K562 (cell line): ENCODE measurements around the gene SBF1. TPM values are rescaled to one million over a fixed set of nuclear protein-coding genes. Genes with fewer than 3 reads are reported as not detected.

Experiments used
- ATAC-seq: fragments of 200-7000 bp; cut with Tn5 transposase; 3 replicates; pipeline ENCODE4 v1.9.1; 2020; ENCODE audit warnings: moderate library complexity
- BruUV-seq: library from RNA; stranded (reverse); fragments of 400-500 nt; replicated peaks from 2 replicates; lab custom pipeline; 2021; lab: Mats Ljungman, UMichigan
- CTCF ChIA-PET: fragments of 300-600 bp; formaldehyde crosslinking; extraction: SDS; loops from one replicate; lab custom pipeline; 2021; ENCODE audit warnings: low intra/inter-chr PET ratio; lab: Yijun Ruan, JAX
- POLR2A ChIA-PET: fragments of 300-600, 350-650 bp; sonication (Branson Sonifier 250); formaldehyde crosslinking; extraction: SDS; loops from one replicate; lab custom pipeline; 2021; ENCODE audit warnings: antibody characterized with exemption, inconsistent platforms; lab: Yijun Ruan, JAX
- DNase-seq, 4 experiments: peaks; one replicate each; pipeline versions ENCODE4 v3.0.0 to v3.0.0-alpha.2; 2011 to 2018; ENCODE audit warnings: low spot score in 3 of 4, mixed read lengths in 3 of 4; ENCODE audit errors: extremely low read depth in 1 of 4
- FAIRE-seq: peaks from 2 replicates; lab custom pipeline; 2011; peaks lifted over from hg19 to GRCh38; lab: Jason Lieb, UNC
- H2AFZ ChIP-seq: 2 replicates; pipeline ENCODE4 v1.6.0; 2011; ENCODE audit warnings: low read depth, low read length, control low read depth, inconsistent platforms
- H3K27ac ChIP-seq: fragments of 200-600 bp; 3 replicates; pipeline ENCODE4 v1.8.0; 2011; ENCODE audit warnings: low read depth, mild to moderate bottlenecking, control low read depth, inconsistent platforms, low read length, moderate library complexity, mixed read lengths; ENCODE audit errors: extremely low read depth
- H3K27me3 ChIP-seq, 2 experiments: fragments of 300-600 bp in 1 of 2; 2 replicates in 1 of 2; 3 replicates in 1 of 2; pipeline versions ENCODE4 v1.6.0 to v1.8.0; 2011; ENCODE audit warnings: inconsistent platforms in 2 of 2, low read length in 2 of 2, mild to moderate bottlenecking in 1 of 2, mixed read lengths in 1 of 2, moderate library complexity in 1 of 2; ENCODE audit not compliant: control insufficient read depth in 2 of 2, insufficient read depth in 2 of 2
- H3K36me3 ChIP-seq: fragments of 300-600 bp; 3 replicates; pipeline ENCODE4 v1.8.0; 2011; ENCODE audit warnings: mild to moderate bottlenecking, low read length, inconsistent platforms; ENCODE audit not compliant: control insufficient read depth, insufficient read depth
- H3K4me1 ChIP-seq, 2 experiments: fragments of 200-600 bp in 1 of 2; replicated peaks in 1 of 2; 2 replicates in 1 of 2; 3 replicates in 1 of 2; pipeline versions ENCODE4 v1.5.1 to v1.8.0; 2011; ENCODE audit warnings: inconsistent platforms in 2 of 2, low read length in 2 of 2, mild to moderate bottlenecking in 1 of 2, mixed read lengths in 1 of 2, moderate library complexity in 1 of 2; ENCODE audit not compliant: control insufficient read depth in 2 of 2, insufficient read depth in 2 of 2
- H3K4me2 ChIP-seq: 2 replicates; pipeline ENCODE4 v1.6.1; 2011; ENCODE audit warnings: low read length, control low read depth, inconsistent platforms, mixed read lengths; ENCODE audit not compliant: insufficient read depth
- H3K4me3 ChIP-seq: fragments of 200-600 bp; sonication (generic), shearing (Covaris generic); 2 replicates; pipeline ENCODE4 v1.5.1; 2016; ENCODE audit warnings: control low read depth, inconsistent platforms
- H3K79me2 ChIP-seq: fragments of 200-600 bp; 3 replicates; pipeline ENCODE4 v1.8.0; 2011; ENCODE audit warnings: low read length, inconsistent platforms; ENCODE audit not compliant: control insufficient read depth, insufficient read depth
- H3K9ac ChIP-seq, 2 experiments: 2 replicates each; pipeline versions ENCODE4 v1.6.0 to v1.6.1; 2011; ENCODE audit warnings: low read depth in 2 of 2, low read length in 2 of 2, control low read depth in 1 of 2, inconsistent platforms in 1 of 2, mild to moderate bottlenecking in 1 of 2, mixed read lengths in 1 of 2; ENCODE audit not compliant: insufficient read depth in 1 of 2
- H3K9me1 ChIP-seq: one replicate; pipeline ENCODE4 v1.6.0; 2011; ENCODE audit warnings: inconsistent platforms, mild to moderate bottlenecking, low read length, moderate library complexity; ENCODE audit not compliant: control insufficient read depth, insufficient read depth
- H3K9me3 ChIP-seq: replicated peaks from 2 replicates; pipeline ENCODE4 v1.5.1; 2011; ENCODE audit warnings: low read depth, low read length, inconsistent platforms; ENCODE audit not compliant: control insufficient read depth, insufficient read depth
- H4K20me1 ChIP-seq: replicated peaks from 2 replicates; pipeline ENCODE4 v1.6.1; 2011; ENCODE audit warnings: low read length, inconsistent platforms, mixed read lengths; ENCODE audit not compliant: control insufficient read depth, insufficient read depth
- ARID1B ChIP-seq: fragments of 450-650 bp; IDR thresholded peaks from 2 replicates; pipeline ENCODE4 v1.6.1; 2016; ENCODE audit warnings: antibody characterized with exemption, mild to moderate bottlenecking, inconsistent platforms
- CEBPG ChIP-seq, 3 experiments: fragments of 200-800 bp in 1 of 3; sonication (Bioruptor generic) in 1 of 3; sonication (generic) in 1 of 3; formaldehyde crosslinking in 1 of 3; IDR thresholded peaks in 2 of 3; conservative IDR thresholded peaks in 1 of 3; 2 replicates each; pipeline versions ENCODE4 v1.6.1 to v1.8.0; 2016 to 2022; ENCODE audit warnings: missing compliant biosample characterization in 2 of 3, missing genetic modification characterization in 2 of 3, mild to moderate bottlenecking in 1 of 3, missing genetic modification reagents in 1 of 3
- CREB3L1 ChIP-seq: fragments of 450-650 bp; IDR thresholded peaks from 2 replicates; pipeline ENCODE4 v1.6.1; 2014; ENCODE audit warnings: low read depth, mild to moderate bottlenecking, moderate library complexity, borderline replicate concordance
- ESRRB ChIP-seq: fragments of 250-450 bp; sonication (Bioruptor Pico); IDR thresholded peaks from 2 replicates; pipeline ENCODE4 v1.5.0; 2020; ENCODE audit warnings: mild to moderate bottlenecking, moderate library complexity, borderline replicate concordance
- GABPA ChIP-seq: fragments of 200-800 bp; sonication (Bioruptor generic); conservative IDR thresholded peaks from 2 replicates; pipeline ENCODE4 v1.6.1; 2016; ENCODE audit warnings: low read depth, missing genetic modification characterization, missing compliant biosample characterization
- KLF10 ChIP-seq: fragments of 250-450 bp; sonication (Bioruptor Pico); IDR thresholded peaks from 2 replicates; pipeline ENCODE4 v1.6.1; 2021; ENCODE audit warnings: matching md5 sums
- MAFG ChIP-seq: fragments of 450-650 bp; conservative IDR thresholded peaks from 2 replicates; pipeline ENCODE4 v1.6.1; 2016; ENCODE audit warnings: missing genetic modification characterization, missing compliant biosample characterization
- MTA2 ChIP-seq: fragments of 450-650 bp; IDR thresholded peaks from 2 replicates; pipeline ENCODE4 v1.6.1; 2016; ENCODE audit warnings: low read depth
- MYC ChIP-seq, 2 experiments: fragments of 250-450 bp in 1 of 2; sonication (Bioruptor Pico) in 1 of 2; IDR thresholded peaks; 2 replicates each; pipeline versions ENCODE4 v1.5.1 to v1.6.1; 2012 to 2021; ENCODE audit warnings: low read depth in 2 of 2, borderline replicate concordance in 1 of 2, improper control_type of control experiment in 1 of 2, low read length in 1 of 2, mild to moderate bottlenecking in 1 of 2, moderate library complexity in 1 of 2
- SLC30A9 ChIP-seq: fragments of 250-450 bp; sonication (Bioruptor Pico); IDR thresholded peaks from 2 replicates; pipeline ENCODE4 v1.8.0; 2022; ENCODE audit warnings: mild to moderate bottlenecking, moderate library complexity
- SPI1 ChIP-seq: IDR thresholded peaks from 2 replicates; pipeline ENCODE4 v1.6.1; 2011; ENCODE audit warnings: low read depth, low read length, control low read depth, borderline replicate concordance
- TAF9B ChIP-seq: fragments of 450-650 bp; IDR thresholded peaks from 2 replicates; pipeline ENCODE4 v1.6.1; 2018; ENCODE audit warnings: mild to moderate bottlenecking; ENCODE audit not compliant: partially characterized antibody
- WGBS: fragments of 100-300 bp; shearing (Covaris generic); methylation state at CpG from one replicate; pipeline ENCODE4 v1.1.6; 2016; ENCODE audit warnings: low coverage, mixed read lengths; ENCODE audit not compliant: insufficient coverage; ENCODE audit errors: missing lambda C conversion rate; 5-methylcytosine and 5-hydroxymethylcytosine counted together
- in situ Hi-C: fragments of 300-500 bp; cut with MboI; formaldehyde crosslinking; loops from 4 replicates; pipeline ENCODE4 v1.15.0; 2018; ENCODE audit warnings: inconsistent platforms, mixed read lengths
- intact Hi-C: fragments of 100-400 bp; cut with micrococcal nuclease; formaldehyde crosslinking; loops from 2 replicates; pipeline ENCODE4 v1.14.2; 2022
- polyA plus RNA-seq, 8 experiments: library from polyadenylated mRNA; depleted of rRNA in 4 of 8; stranded (reverse) in 5 of 8; unstranded in 3 of 8; fragments of >200 nt; fragmentation: Nextera tagmentation in 2 of 8; fragmentation: Illumina TruSeq in 1 of 8; extraction: Ambion mirVana in 2 of 8; extraction: Trizol in 1 of 8; gene quantifications; 2 replicates each; pipeline versions ENCODE4 v1.2.1 to v1.2.3, GENCODE V29; 2011 to 2014; ENCODE audit warnings: inconsistent platforms in 1 of 8, missing spikeins in 1 of 8
- total RNA-seq, 7 experiments: library from RNA; depleted of rRNA in 6 of 7; stranded (reverse); fragments of >200 nt in 6 of 7; fragmentation: Illumina TruSeq in 2 of 7; extraction: Trizol in 2 of 7; gene quantifications; 2 replicates each; pipeline versions ENCODE4 v1.2.1 to v1.2.3, GENCODE V29; 2011 to 2021; ENCODE audit warnings: low replicate concordance in 1 of 7
- TF ChIP-seq, protein P1 (sequence below): fragments of 450-650 bp; IDR thresholded peaks from 2 replicates; pipeline ENCODE4 v1.6.1; 2016; ENCODE audit warnings: antibody characterized with exemption

The SBF1 gene
- total and polyA plus RNA-seq, 9 of the 15 experiments (the other 6 are each of a cell fraction or from before 2014, with no cell fraction given), result 0.44 to 50.4 (median 11.4) TPM

DNA sequence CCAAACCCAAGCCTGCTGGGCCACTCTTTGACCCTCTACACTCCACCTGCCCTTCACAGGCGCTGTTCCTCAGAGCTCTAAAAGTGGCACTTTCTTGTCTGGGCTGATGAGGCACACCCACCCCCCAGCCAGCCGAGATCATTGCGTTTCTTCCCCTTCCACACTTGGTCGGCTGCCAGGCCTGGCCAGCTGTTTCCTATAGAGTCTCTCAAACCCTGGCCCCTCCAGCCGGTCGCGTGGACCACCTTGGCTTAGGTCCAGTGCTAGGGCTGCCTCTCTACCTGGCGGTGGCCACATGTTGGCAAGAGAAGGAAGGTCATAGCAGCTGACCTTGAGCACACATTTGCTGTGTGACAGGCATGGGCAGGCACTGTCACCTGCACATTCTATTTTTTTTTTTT is 71.1 kb downstream of the SBF1 start:
- Histone ChIP-seq H3K79me2 (peaks cover 3% of the 10 kb centered on the region; the same call in 1 of the 3 replicates), H3K27me3 (no peaks in the 10 kb centered on the region), H2AFZ (no peak overlapping the region), H3K4me1 (no peaks in the 10 kb centered on the region; a peak in 1 of 5 replicates), H3K36me3 (peaks cover 50% of the 10 kb centered on the region), H3K27ac (no peak overlapping the region), H3K9me1 (no peaks in the 10 kb centered on the region), H4K20me1 (no peaks in the 10 kb centered on the region), H3K4me3 (no peak overlapping the region), H3K9me3 (no peaks in the 10 kb centered on the region), H3K9ac (no peak overlapping the region; a peak in 1 of 4 replicates), H3K4me2 (no peak overlapping the region)
- ChIA-PET CTCF (no interaction called here), POLR2A (interaction anchor here (0.7 kb wide), 1 partner anchor 8 kb away, joined by 3 read pairs; no protein-coding TSS in a partner anchor)
- no peak for FAIRE-seq
- ATAC-seq, result no peak
- no peak for TF ChIP-seq SLC30A9
- DNase-seq, result no peak
- in situ Hi-C loops, result no loop called here
- WGBS, result 94% methylated on average over 2 of the region's 8 CpGs
- no TSS peak for BruUV-seq
- intact Hi-C loops, result no loop called here

GRCh38 chr22:50401907-50402306 is 72.9 kb downstream of the SBF1 start:
- intact Hi-C loops, result no loop called here
- in situ Hi-C loops, result no loop called here
- no TSS peak for BruUV-seq
- H3K4me1 ChIP-seq, result no peaks in the 10 kb centered on the region; a peak in 1 of 5 replicates
- no peak overlapping the region for H3K27ac ChIP-seq
- POLR2A ChIA-PET, result no interaction called here
- ATAC-seq, result no peak
- H3K9ac ChIP-seq, result no peak overlapping the region
- peaks cover 3% of the 10 kb centered on the region; the same call in 1 of the 3 replicates for H3K79me2 ChIP-seq
- no peak for FAIRE-seq
- H3K4me2 ChIP-seq, result no peak overlapping the region
- no peak overlapping the region for H3K4me3 ChIP-seq
- CTCF ChIA-PET, result no interaction called here
- peaks cover 48% of the 10 kb centered on the region for H3K36me3 ChIP-seq
- no peaks in the 10 kb centered on the region for H3K27me3 ChIP-seq
- no peak for DNase-seq
- no peak overlapping the region for H2AFZ ChIP-seq
- 98% methylated on average over 4 of the region's 4 CpGs for WGBS
- no peaks in the 10 kb centered on the region for H3K9me3 ChIP-seq
- no peaks in the 10 kb centered on the region for H4K20me1 ChIP-seq
- H3K9me1 ChIP-seq, result no peaks in the 10 kb centered on the region
- TF ChIP-seq, protein P1, sequence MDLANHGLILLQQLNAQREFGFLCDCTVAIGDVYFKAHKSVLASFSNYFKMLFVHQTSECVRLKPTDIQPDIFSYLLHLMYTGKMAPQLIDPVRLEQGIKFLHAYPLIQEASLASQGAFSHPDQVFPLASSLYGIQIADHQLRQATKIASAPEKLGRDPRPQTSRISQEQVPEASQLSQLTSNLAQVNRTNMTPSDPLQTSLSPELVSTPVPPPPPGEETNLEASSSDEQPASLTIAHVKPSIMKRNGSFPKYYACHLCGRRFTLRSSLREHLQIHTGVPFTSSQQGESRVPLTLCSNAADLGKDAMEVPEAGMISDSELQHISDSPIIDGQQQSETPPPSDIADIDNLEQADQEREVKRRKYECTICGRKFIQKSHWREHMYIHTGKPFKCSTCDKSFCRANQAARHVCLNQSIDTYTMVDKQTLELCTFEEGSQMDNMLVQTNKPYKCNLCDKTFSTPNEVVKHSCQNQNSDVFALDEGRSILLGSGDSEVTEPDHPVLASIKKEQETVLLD, result no peak
- TF ChIP-seq CEBPG (CRISPR knock-in tag; IDR thresholded peaks at IDR 0.05), result no peak
- no peak for TF ChIP-seq CEBPG (tag; conservative IDR thresholded peaks at IDR 0.05 in 1 of 2, IDR thresholded peaks at IDR 0.05 in 1 of 2)
- no peak for TF ChIP-seq ESRRB
- no peak for TF ChIP-seq CREB3L1
- no peak for TF ChIP-seq MAFG
- no peak for TF ChIP-seq ARID1B
- no peak for TF ChIP-seq MYC (IDR thresholded peaks at IDR 0.05; ENCODE audit: low read depth, low read length)
- TF ChIP-seq MYC (CRISPR knock-in tag; IDR thresholded peaks at IDR 0.05; ENCODE audit: borderline replicate concordance, low read depth), result no peak
- no peak for TF ChIP-seq KLF10 (CRISPR knock-in tag)
- no peak for TF ChIP-seq GABPA (tag)
- no peak for TF ChIP-seq MTA2
- no peak for TF ChIP-seq SPI1
- no peak for TF ChIP-seq TAF9B
